ENCODE results near the gene PRKCE. TPM values are rescaled to one million over a fixed set of nuclear protein-coding genes. Genes with fewer than 3 reads are reported as not detected.

PRKCE gene
- total RNA-seq, 2 experiments from 2014 or later = 24.9 to 26.2 TPM

- ChIA-PET CTCF (interaction anchor here (1.4 kb wide), 1 partner anchor 15 kb away, joined by 5 read pairs; no protein-coding TSS in a partner anchor), POLR2A (no interaction called here)
- Histone ChIP-seq H3K27me3 (ENCODE audit: control insufficient read depth in 1 of 2, insufficient read depth in 2 of 2, low read length in 2 of 2) (no peaks in the 10 kb centered on the region), H3K27ac (ENCODE audit: low read depth in 1 of 2, low read length in 2 of 2) (no peak overlapping the region), H3K9me3 (ENCODE audit: control insufficient read depth in 1 of 2, insufficient read depth in 1 of 2, low read length in 2 of 2) (no peaks in the 10 kb centered on the region), H3K36me3 (ENCODE audit: insufficient read depth, low read length) (no peaks in the 10 kb centered on the region), H3K4me1 (ENCODE audit: insufficient read depth, low read length) (no peaks in the 10 kb centered on the region), H3K4me3 (ENCODE audit: low read length) (no peak overlapping the region)
- H3K27ac Mint-ChIP-seq = no peak overlapping the region
- no peak overlapping the region for H3K4me3 Mint-ChIP-seq
- H3K4me1 Mint-ChIP-seq (ENCODE audit: low read depth) = no peaks in the 10 kb centered on the region
- no peak for DNase-seq
- no peaks in the 10 kb centered on the region for H3K36me3 Mint-ChIP-seq (ENCODE audit: low read depth)
- intact Hi-C loops (cut with DNase I, micrococcal nuclease) = no loop called here
- no peaks in the 10 kb centered on the region for H3K9me3 Mint-ChIP-seq
- no peak for ATAC-seq (ENCODE audit: poor library complexity)
- H3K27me3 Mint-ChIP-seq = no peaks in the 10 kb centered on the region
- no peak for TF ChIP-seq CTCF (IDR thresholded peaks at IDR 0.05)
Measured at GRCh38 chr2:45763797-45764196, 112.3 kb downstream of the PRKCE start.

- Mint-ChIP-seq H3K27ac (no peak overlapping the region), H3K4me3 (no peak overlapping the region), H3K36me3 (ENCODE audit: low read depth) (no peaks in the 10 kb centered on the region), H3K27me3 (no peaks in the 10 kb centered on the region), H3K9me3 (no peaks in the 10 kb centered on the region), H3K4me1 (ENCODE audit: low read depth) (no peaks in the 10 kb centered on the region)
- H3K4me1 ChIP-seq (ENCODE audit: insufficient read depth, low read length) = no peaks in the 10 kb centered on the region
- intact Hi-C loops (cut with DNase I, micrococcal nuclease) = no loop called here
- H3K36me3 ChIP-seq (ENCODE audit: insufficient read depth, low read length) = no peaks in the 10 kb centered on the region
- ChIA-PET CTCF (interaction anchor here (1.4 kb wide), 1 partner anchor 13 kb away, joined by 5 read pairs; no protein-coding TSS in a partner anchor), POLR2A (no interaction called here)
- no peak for ATAC-seq (ENCODE audit: poor library complexity)
- no peaks in the 10 kb centered on the region for H3K27me3 ChIP-seq (ENCODE audit: control insufficient read depth in 1 of 2, insufficient read depth in 2 of 2, low read length in 2 of 2)
- DNase-seq = peak in 2 of 14 experiments; percentile 24
- TF ChIP-seq CTCF (IDR thresholded peaks at IDR 0.05) = no peak
- H3K27ac ChIP-seq (ENCODE audit: low read depth in 1 of 2, low read length in 2 of 2) = no peak overlapping the region
- no peak overlapping the region for H3K4me3 ChIP-seq (ENCODE audit: low read length)
- no peaks in the 10 kb centered on the region for H3K9me3 ChIP-seq (ENCODE audit: control insufficient read depth in 1 of 2, insufficient read depth in 1 of 2, low read length in 2 of 2)
Measured at GRCh38 chr2:45765007-45765727, 113.7 kb downstream of the PRKCE start.

GRCh38 chr2:45765728-45766254 is 114.3 kb downstream of the PRKCE start:
- Histone ChIP-seq H3K4me3 (ENCODE audit: low read length) (no peak overlapping the region), H3K27ac (ENCODE audit: low read depth in 1 of 2, low read length in 2 of 2) (no peak overlapping the region), H3K9me3 (ENCODE audit: control insufficient read depth in 1 of 2, insufficient read depth in 1 of 2, low read length in 2 of 2) (no peaks in the 10 kb centered on the region), H3K4me1 (ENCODE audit: insufficient read depth, low read length) (no peaks in the 10 kb centered on the region), H3K36me3 (ENCODE audit: insufficient read depth, low read length) (no peaks in the 10 kb centered on the region), H3K27me3 (ENCODE audit: control insufficient read depth in 1 of 2, insufficient read depth in 2 of 2, low read length in 2 of 2) (no peaks in the 10 kb centered on the region)
- no peak overlapping the region for H3K27ac Mint-ChIP-seq
- DNase-seq = no peak
- H3K4me3 Mint-ChIP-seq = no peak overlapping the region
- ChIA-PET CTCF (no interaction called here), POLR2A (no interaction called here)
- no peaks in the 10 kb centered on the region for H3K4me1 Mint-ChIP-seq (ENCODE audit: low read depth)
- no peak for ATAC-seq (ENCODE audit: poor library complexity)
- no peaks in the 10 kb centered on the region for H3K9me3 Mint-ChIP-seq
- intact Hi-C loops (cut with DNase I, micrococcal nuclease) = no loop called here
- no peaks in the 10 kb centered on the region for H3K36me3 Mint-ChIP-seq (ENCODE audit: low read depth)
- no peaks in the 10 kb centered on the region for H3K27me3 Mint-ChIP-seq
- no peak for TF ChIP-seq CTCF (IDR thresholded peaks at IDR 0.05)
